GM18861 (cell line): ENCODE measurements around the gene POLDIP3.
"Not testable (repeated sequence)": the region's sequence is repeated elsewhere in the genome, so short reads cannot be mapped to it uniquely, and the experiment has no call there.

Source experiments
- ATAC-seq: cut with Tn5 transposase; IDR thresholded peaks from one replicate; pipeline ENCODE4 v1.9.1; 2021; ENCODE audit not compliant: unreplicated experiment

POLDIP3 gene

GRCh38 chr22:42587588-42588175 is 27.0 kb downstream of the POLDIP3 start:
- ATAC-seq = no peak

- no peak for ATAC-seq
Measured at GRCh38 chr22:42586381-42586780, 28.3 kb downstream of the POLDIP3 start.

GRCh38 chr22:42585096-42585495 is 29.6 kb downstream of the POLDIP3 start:
- ATAC-seq = no peak

- ATAC-seq = no peak
Measured at GRCh38 chr22:42584364-42584940, 30.2 kb downstream of the POLDIP3 start.

- ATAC-seq = no peak
Measured at GRCh38 chr22:42582987-42583386, 31.7 kb downstream of the POLDIP3 start.

GRCh38 chr22:42581762-42582716 is 32.6 kb downstream of the POLDIP3 start:
- ATAC-seq = no peak

GRCh38 chr22:42581194-42581761 is 33.4 kb downstream of the POLDIP3 start:
- not testable (repeated sequence) for ATAC-seq

- not testable (repeated sequence) for ATAC-seq
Measured at GRCh38 chr22:42580040-42580439, 34.6 kb downstream of the POLDIP3 start.

GRCh38 chr22:42577623-42578240 is 37.0 kb downstream of the POLDIP3 start:
- ATAC-seq = no peak

GRCh38 chr22:42577141-42577540 is 37.5 kb downstream of the POLDIP3 start:
- not testable (repeated sequence) for ATAC-seq

GRCh38 chr22:42575996-42576574 is 38.6 kb downstream of the POLDIP3 start:
- not testable (repeated sequence) for ATAC-seq

- ATAC-seq = not testable (repeated sequence)
Measured at GRCh38 chr22:42574468-42574867, 40.2 kb downstream of the POLDIP3 start.

- ATAC-seq = not testable (repeated sequence)
Measured at GRCh38 chr22:42574046-42574445, 40.6 kb downstream of the POLDIP3 start.

- ATAC-seq = not testable (repeated sequence)
Measured at GRCh38 chr22:42571068-42571467, 43.6 kb downstream of the POLDIP3 start.

- not testable (repeated sequence) for ATAC-seq
Measured at GRCh38 chr22:42570580-42570979, 44.1 kb downstream of the POLDIP3 start.

GRCh38 chr22:42567950-42568349 is 46.7 kb downstream of the POLDIP3 start:
- not testable (repeated sequence) for ATAC-seq

- no peak for ATAC-seq
Measured at GRCh38 chr22:42565956-42566355, 48.7 kb downstream of the POLDIP3 start.

GRCh38 chr22:42564699-42565098 is 50.0 kb downstream of the POLDIP3 start:
- no peak for ATAC-seq

GRCh38 chr22:42563943-42564342 is 50.7 kb downstream of the POLDIP3 start:
- not testable (repeated sequence) for ATAC-seq

- no peak for ATAC-seq
Measured at GRCh38 chr22:42562684-42563083, 52.0 kb downstream of the POLDIP3 start.

- ATAC-seq = no peak
Measured at GRCh38 chr22:42562279-42562678, 52.4 kb downstream of the POLDIP3 start.
